WTC11 (cell line): ENCODE results near the gene SLC39A6. TPM values are rescaled to one million over a fixed set of nuclear protein-coding genes. Genes with fewer than 3 reads are reported as not detected.
"Not testable (repeated sequence)": the region's sequence is repeated elsewhere in the genome, so short reads cannot be mapped to it uniquely, and the experiment has no call there.

Experiments
- ATAC-seq: fragments of 200-7000 bp; cut with Tn5 transposase; 2 replicates; pipeline ENCODE4 v1.10.0; 2021; ENCODE audit warnings: mild to moderate bottlenecking, moderate library complexity
- CTCF ChIA-PET: fragments of 300-600 bp; sonication (Branson Sonifier 250); formaldehyde crosslinking; loops from one replicate; lab custom pipeline; 2021; ENCODE audit warnings: antibody characterized with exemption; lab: Charles Lee
- POLR2A ChIA-PET: fragments of 350-600 bp; sonication (Branson Sonifier 250); formaldehyde crosslinking; loops from one replicate; lab custom pipeline; 2021; ENCODE audit warnings: antibody characterized with exemption; lab: Charles Lee
- DNase-seq: peaks from one replicate; pipeline ENCODE4 v3.0.0; 2021; ENCODE audit warnings: low spot score
- H3K27ac Mint-ChIP-seq: 2 replicates; pipeline ENCODE4 v1.8.0; 2021; ENCODE audit warnings: mixed read lengths
- H3K27me3 Mint-ChIP-seq: 2 replicates; pipeline ENCODE4 v1.8.0; 2021; ENCODE audit warnings: low read depth, mild to moderate bottlenecking, moderate library complexity, mixed read lengths
- H3K36me3 Mint-ChIP-seq: 2 replicates; pipeline ENCODE4 v1.8.0; 2021; ENCODE audit warnings: mixed read lengths
- H3K4me1 Mint-ChIP-seq: 2 replicates; pipeline ENCODE4 v1.8.0; 2022; ENCODE audit warnings: mixed read lengths
- H3K4me3 Mint-ChIP-seq: 2 replicates; pipeline ENCODE4 v1.8.0; 2021; ENCODE audit warnings: mild to moderate bottlenecking, moderate library complexity, mixed read lengths
- H3K9me3 Mint-ChIP-seq: 2 replicates; pipeline ENCODE4 v1.8.0; 2021; ENCODE audit warnings: mixed read lengths
- CREB1 ChIP-seq: sonication (generic); formaldehyde crosslinking; IDR thresholded peaks from 2 replicates; pipeline ENCODE4 v1.8.0; 2023; ENCODE audit warnings: mild to moderate bottlenecking, missing genetic modification reagents
- JUN ChIP-seq: sonication (generic); formaldehyde crosslinking; IDR thresholded peaks from 2 replicates; pipeline ENCODE4 v1.8.0; 2023; ENCODE audit warnings: mild to moderate bottlenecking, missing genetic modification reagents
- NFE2L1 ChIP-seq: sonication (generic); formaldehyde crosslinking; IDR thresholded peaks from 2 replicates; pipeline ENCODE4 v1.8.1; 2023; ENCODE audit warnings: missing genetic modification reagents
- OVOL2 ChIP-seq: fragments of 250-450 bp; sonication (Bioruptor Pico); IDR thresholded peaks from 2 replicates; pipeline ENCODE4 v1.9.0; 2021; ENCODE audit warnings: mild to moderate bottlenecking, borderline replicate concordance
- SP1 ChIP-seq: sonication (generic); formaldehyde crosslinking; conservative IDR thresholded peaks from 2 replicates; pipeline ENCODE4 v1.8.1; 2022; ENCODE audit warnings: missing genetic modification reagents
- TP53 ChIP-seq: sonication (generic); formaldehyde crosslinking; IDR thresholded peaks from 2 replicates; pipeline ENCODE4 v1.8.1; 2023; ENCODE audit warnings: mild to moderate bottlenecking, missing genetic modification reagents
- ZNF138 ChIP-seq: sonication (generic); formaldehyde crosslinking; conservative IDR thresholded peaks from 2 replicates; pipeline ENCODE4 v1.8.1; 2022; ENCODE audit warnings: mild to moderate bottlenecking, moderate library complexity, missing genetic modification reagents
- ZNF423 ChIP-seq: fragments of 250-450 bp; sonication (Bioruptor Pico); IDR thresholded peaks from 2 replicates; pipeline ENCODE4 v2.1.2; 2022; ENCODE audit warnings: mild to moderate bottlenecking, moderate library complexity
- ZNF671 ChIP-seq: fragments of 250-450 bp; sonication (Bioruptor Pico); IDR thresholded peaks from 2 replicates; pipeline ENCODE4 v1.8.0; 2021; ENCODE audit warnings: mild to moderate bottlenecking
- total RNA-seq: library from RNA; stranded (reverse); gene quantifications from 3 replicates; pipeline ENCODE4 v1.2.3, GENCODE V29; 2021
- TF ChIP-seq, protein P1 (sequence below): sonication (generic); formaldehyde crosslinking; IDR thresholded peaks from 2 replicates; pipeline ENCODE4 v1.8.1; 2023; ENCODE audit warnings: mild to moderate bottlenecking, missing genetic modification reagents, borderline replicate concordance
- TF ChIP-seq, protein P2 (sequence below): sonication (generic); formaldehyde crosslinking; IDR thresholded peaks from 2 replicates; pipeline ENCODE4 v1.8.1; 2022; ENCODE audit warnings: mild to moderate bottlenecking, missing genetic modification reagents, moderate library complexity, borderline replicate concordance
- TF ChIP-seq, protein P3 (sequence below): sonication (generic); formaldehyde crosslinking; IDR thresholded peaks from 2 replicates; pipeline ENCODE4 v1.8.0; 2023; ENCODE audit warnings: mild to moderate bottlenecking, missing genetic modification reagents
- TF ChIP-seq, protein P4 (sequence below): fragments of 250-450 bp; sonication (Bioruptor Pico); IDR thresholded peaks from 2 replicates; pipeline ENCODE4 v1.8.0; 2021; ENCODE audit warnings: mild to moderate bottlenecking
- TF ChIP-seq, protein P5 (sequence below): sonication (generic); formaldehyde crosslinking; IDR thresholded peaks from 2 replicates; pipeline ENCODE4 v1.8.1; 2023; ENCODE audit warnings: mild to moderate bottlenecking, missing genetic modification reagents

Gene SLC39A6
- total RNA-seq, 1 experiment from 2014 or later: 29.2 TPM

DNA sequence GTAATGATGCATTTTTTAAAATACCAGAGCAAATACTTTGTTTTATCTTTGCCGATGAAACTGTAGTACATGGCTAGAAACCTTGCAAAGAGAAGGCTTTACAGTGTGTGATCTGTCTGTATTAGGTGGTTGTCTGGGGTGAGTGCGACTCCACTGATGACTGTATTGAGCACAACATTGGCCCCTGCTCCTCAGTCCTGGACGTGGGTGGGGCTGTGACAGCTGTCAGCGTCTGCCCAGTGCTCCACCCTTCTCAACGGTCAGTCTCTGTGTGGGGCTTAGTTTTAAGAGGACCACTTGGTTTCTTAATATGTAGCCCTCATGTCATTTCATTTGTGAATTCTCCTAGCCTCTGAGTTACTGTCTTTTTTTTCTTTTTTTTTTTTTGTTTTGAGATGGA is 40.8 kb upstream of the SLC39A6 start:
- POLR2A ChIA-PET: no interaction called here
- DNase-seq (no peak), ATAC-seq (no peak)
- Mint-ChIP-seq H3K4me3 (no peak overlapping the region), H3K27ac (no peak overlapping the region), H3K27me3 (no peaks in the 10 kb centered on the region), H3K4me1 (no peaks in the 10 kb centered on the region), H3K36me3 (peaks cover 61% of the 10 kb centered on the region), H3K9me3 (no peaks in the 10 kb centered on the region)
- no peak for TF ChIP-seq SP1 (CRISPR knock-in tag)
- no peak for TF ChIP-seq OVOL2 (CRISPR knock-in tag)
- TF ChIP-seq JUN: no peak
- no peak for TF ChIP-seq TP53 (CRISPR knock-in tag)
- TF ChIP-seq CREB1: no peak
- TF ChIP-seq, protein P1, sequence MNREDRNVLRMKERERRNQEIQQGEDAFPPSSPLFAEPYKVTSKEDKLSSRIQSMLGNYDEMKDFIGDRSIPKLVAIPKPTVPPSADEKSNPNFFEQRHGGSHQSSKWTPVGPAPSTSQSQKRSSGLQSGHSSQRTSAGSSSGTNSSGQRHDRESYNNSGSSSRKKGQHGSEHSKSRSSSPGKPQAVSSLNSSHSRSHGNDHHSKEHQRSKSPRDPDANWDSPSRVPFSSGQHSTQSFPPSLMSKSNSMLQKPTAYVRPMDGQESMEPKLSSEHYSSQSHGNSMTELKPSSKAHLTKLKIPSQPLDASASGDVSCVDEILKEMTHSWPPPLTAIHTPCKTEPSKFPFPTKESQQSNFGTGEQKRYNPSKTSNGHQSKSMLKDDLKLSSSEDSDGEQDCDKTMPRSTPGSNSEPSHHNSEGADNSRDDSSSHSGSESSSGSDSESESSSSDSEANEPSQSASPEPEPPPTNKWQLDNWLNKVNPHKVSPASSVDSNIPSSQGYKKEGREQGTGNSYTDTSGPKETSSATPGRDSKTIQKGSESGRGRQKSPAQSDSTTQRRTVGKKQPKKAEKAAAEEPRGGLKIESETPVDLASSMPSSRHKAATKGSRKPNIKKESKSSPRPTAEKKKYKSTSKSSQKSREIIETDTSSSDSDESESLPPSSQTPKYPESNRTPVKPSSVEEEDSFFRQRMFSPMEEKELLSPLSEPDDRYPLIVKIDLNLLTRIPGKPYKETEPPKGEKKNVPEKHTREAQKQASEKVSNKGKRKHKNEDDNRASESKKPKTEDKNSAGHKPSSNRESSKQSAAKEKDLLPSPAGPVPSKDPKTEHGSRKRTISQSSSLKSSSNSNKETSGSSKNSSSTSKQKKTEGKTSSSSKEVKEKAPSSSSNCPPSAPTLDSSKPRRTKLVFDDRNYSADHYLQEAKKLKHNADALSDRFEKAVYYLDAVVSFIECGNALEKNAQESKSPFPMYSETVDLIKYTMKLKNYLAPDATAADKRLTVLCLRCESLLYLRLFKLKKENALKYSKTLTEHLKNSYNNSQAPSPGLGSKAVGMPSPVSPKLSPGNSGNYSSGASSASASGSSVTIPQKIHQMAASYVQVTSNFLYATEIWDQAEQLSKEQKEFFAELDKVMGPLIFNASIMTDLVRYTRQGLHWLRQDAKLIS (CRISPR knock-in tag): no peak
- TF ChIP-seq, protein P2, sequence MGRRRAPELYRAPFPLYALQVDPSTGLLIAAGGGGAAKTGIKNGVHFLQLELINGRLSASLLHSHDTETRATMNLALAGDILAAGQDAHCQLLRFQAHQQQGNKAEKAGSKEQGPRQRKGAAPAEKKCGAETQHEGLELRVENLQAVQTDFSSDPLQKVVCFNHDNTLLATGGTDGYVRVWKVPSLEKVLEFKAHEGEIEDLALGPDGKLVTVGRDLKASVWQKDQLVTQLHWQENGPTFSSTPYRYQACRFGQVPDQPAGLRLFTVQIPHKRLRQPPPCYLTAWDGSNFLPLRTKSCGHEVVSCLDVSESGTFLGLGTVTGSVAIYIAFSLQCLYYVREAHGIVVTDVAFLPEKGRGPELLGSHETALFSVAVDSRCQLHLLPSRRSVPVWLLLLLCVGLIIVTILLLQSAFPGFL (CRISPR knock-in tag): no peak
- TF ChIP-seq, protein P3, sequence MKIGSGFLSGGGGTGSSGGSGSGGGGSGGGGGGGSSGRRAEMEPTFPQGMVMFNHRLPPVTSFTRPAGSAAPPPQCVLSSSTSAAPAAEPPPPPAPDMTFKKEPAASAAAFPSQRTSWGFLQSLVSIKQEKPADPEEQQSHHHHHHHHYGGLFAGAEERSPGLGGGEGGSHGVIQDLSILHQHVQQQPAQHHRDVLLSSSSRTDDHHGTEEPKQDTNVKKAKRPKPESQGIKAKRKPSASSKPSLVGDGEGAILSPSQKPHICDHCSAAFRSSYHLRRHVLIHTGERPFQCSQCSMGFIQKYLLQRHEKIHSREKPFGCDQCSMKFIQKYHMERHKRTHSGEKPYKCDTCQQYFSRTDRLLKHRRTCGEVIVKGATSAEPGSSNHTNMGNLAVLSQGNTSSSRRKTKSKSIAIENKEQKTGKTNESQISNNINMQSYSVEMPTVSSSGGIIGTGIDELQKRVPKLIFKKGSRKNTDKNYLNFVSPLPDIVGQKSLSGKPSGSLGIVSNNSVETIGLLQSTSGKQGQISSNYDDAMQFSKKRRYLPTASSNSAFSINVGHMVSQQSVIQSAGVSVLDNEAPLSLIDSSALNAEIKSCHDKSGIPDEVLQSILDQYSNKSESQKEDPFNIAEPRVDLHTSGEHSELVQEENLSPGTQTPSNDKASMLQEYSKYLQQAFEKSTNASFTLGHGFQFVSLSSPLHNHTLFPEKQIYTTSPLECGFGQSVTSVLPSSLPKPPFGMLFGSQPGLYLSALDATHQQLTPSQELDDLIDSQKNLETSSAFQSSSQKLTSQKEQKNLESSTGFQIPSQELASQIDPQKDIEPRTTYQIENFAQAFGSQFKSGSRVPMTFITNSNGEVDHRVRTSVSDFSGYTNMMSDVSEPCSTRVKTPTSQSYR (CRISPR knock-in tag): no peak
- no peak for TF ChIP-seq NFE2L1
- CTCF ChIA-PET: no interaction called here

DNA sequence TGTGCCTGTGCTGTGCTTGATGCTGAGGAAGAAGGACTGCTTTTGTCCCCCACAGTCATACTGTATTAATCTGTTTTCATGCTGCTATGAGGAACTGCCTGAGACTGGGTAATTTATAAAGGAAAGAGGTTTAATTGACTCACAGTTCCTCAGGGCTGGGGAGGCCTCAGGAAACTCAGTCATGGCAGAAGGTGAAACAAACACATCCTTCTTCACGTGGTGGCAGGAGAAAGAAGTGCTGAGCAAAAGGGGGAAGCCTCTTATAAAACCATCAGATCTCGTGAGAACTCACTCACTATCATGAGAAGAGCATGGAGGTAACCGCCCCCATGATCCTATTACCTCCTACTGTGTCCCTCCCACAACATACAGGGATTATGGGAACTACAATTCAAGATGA is 39.2 kb upstream of the SLC39A6 start:
- H3K9me3 Mint-ChIP-seq, H3K4me3 Mint-ChIP-seq, H3K4me1 Mint-ChIP-seq, ATAC-seq, DNase-seq, H3K27me3 Mint-ChIP-seq, H3K27ac Mint-ChIP-seq, POLR2A ChIA-PET, CTCF ChIA-PET: not testable (repeated sequence)
- peaks cover 70% of the 10 kb centered on the region for H3K36me3 Mint-ChIP-seq

DNA sequence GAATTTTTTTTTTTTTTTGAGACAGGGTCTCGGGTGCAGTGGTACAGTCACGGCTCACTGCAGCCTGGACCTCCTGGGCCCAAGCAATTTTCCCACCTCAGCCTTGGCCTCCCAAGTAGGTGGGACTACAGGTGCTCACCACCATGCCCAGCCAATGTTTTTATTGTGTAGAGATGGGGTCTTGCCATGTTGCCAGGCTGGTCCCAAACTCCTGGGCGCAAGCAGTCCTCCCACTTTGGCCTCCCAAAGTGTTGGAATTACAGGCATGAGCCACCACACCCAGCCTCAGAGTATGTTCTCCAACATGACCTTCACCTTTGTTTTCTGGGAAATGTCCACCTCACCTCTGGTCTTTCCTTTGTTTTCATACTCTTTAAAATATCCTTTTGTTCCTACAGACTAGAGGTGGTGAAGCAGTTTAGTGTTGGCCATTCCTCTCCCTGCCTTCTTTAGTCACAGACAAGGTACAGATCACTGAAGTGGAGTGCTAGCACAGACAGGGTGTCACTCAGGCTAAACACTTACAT is 38.6 kb upstream of the SLC39A6 start:
- H3K27ac Mint-ChIP-seq: no peak overlapping the region
- H3K4me1 Mint-ChIP-seq: no peaks in the 10 kb centered on the region
- peaks cover 73% of the 10 kb centered on the region for H3K36me3 Mint-ChIP-seq
- ATAC-seq: no peak
- ChIA-PET POLR2A (no interaction called here), CTCF (no interaction called here)
- no peak for DNase-seq
- no peaks in the 10 kb centered on the region for H3K9me3 Mint-ChIP-seq
- TF ChIP-seq, protein P4, sequence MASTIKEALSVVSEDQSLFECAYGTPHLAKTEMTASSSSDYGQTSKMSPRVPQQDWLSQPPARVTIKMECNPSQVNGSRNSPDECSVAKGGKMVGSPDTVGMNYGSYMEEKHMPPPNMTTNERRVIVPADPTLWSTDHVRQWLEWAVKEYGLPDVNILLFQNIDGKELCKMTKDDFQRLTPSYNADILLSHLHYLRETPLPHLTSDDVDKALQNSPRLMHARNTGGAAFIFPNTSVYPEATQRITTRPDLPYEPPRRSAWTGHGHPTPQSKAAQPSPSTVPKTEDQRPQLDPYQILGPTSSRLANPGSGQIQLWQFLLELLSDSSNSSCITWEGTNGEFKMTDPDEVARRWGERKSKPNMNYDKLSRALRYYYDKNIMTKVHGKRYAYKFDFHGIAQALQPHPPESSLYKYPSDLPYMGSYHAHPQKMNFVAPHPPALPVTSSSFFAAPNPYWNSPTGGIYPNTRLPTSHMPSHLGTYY (CRISPR knock-in tag): no peak
- TF ChIP-seq, protein P5, sequence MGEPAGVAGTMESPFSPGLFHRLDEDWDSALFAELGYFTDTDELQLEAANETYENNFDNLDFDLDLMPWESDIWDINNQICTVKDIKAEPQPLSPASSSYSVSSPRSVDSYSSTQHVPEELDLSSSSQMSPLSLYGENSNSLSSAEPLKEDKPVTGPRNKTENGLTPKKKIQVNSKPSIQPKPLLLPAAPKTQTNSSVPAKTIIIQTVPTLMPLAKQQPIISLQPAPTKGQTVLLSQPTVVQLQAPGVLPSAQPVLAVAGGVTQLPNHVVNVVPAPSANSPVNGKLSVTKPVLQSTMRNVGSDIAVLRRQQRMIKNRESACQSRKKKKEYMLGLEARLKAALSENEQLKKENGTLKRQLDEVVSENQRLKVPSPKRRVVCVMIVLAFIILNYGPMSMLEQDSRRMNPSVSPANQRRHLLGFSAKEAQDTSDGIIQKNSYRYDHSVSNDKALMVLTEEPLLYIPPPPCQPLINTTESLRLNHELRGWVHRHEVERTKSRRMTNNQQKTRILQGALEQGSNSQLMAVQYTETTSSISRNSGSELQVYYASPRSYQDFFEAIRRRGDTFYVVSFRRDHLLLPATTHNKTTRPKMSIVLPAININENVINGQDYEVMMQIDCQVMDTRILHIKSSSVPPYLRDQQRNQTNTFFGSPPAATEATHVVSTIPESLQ (CRISPR knock-in tag): no peak
- TF ChIP-seq ZNF671 (no peak), ZNF423 (CRISPR knock-in tag) (no peak), ZNF138 (CRISPR knock-in tag) (no peak)
- TF ChIP-seq, protein P3 (CRISPR knock-in tag): no peak
- TF ChIP-seq, protein P2 (CRISPR knock-in tag): no peak
- TF ChIP-seq, all 79 proteins: peak for 0
- Mint-ChIP-seq H3K4me3 (no peak overlapping the region), H3K27me3 (no peaks in the 10 kb centered on the region)
